Left colon (tissue), 2 donors: ENCODE measurements around the gene TOPORS. TPM values are rescaled to one million over a fixed set of nuclear protein-coding genes. Genes with fewer than 3 reads are reported as not detected.
A peak's percentile ranks its signal among the peaks of the same experiment; 100 is the strongest.
"Not testable (repeated sequence)": the region's sequence is repeated elsewhere in the genome, so short reads cannot be mapped to it uniquely, and the experiment has no call there.

Experiments
- ATAC-seq: fragments of 200-7000 bp; cut with Tn5 transposase; one replicate; pipeline ENCODE4 v1.9.1; 2020; ENCODE audit warnings: mild to moderate bottlenecking, moderate library complexity
- DNase-seq, 2 donors: peaks; one replicate each; pipeline ENCODE4 v3.0.0-alpha.2; 2020
- intact Hi-C, 2 donors: fragments of 100-400 bp; cut with DNase I in 1 of 2; cut with micrococcal nuclease in 1 of 2; formaldehyde crosslinking; loops; one replicate each; pipeline versions ENCODE4 v1.11.2 to v1.14.0; 2022; cut with DNase I, micrococcal nuclease
- total RNA-seq, 2 donors: library from RNA; stranded (reverse); fragmentation: NEBNext Ultra II Directional; extraction: Animal tissue kit (Norgen Biotek cat#: 25700); gene quantifications; one replicate each; pipeline ENCODE4 v1.2.1, GENCODE V29; 2021
- donor health status: DM: no; HTN: no; CAD: no.
- donor health status: DM: yes; HTN: yes; CAD: no.

The TOPORS gene
- total RNA-seq, 2 donors from 2014 or later: 12.3 to 15.3 TPM

DNA sequence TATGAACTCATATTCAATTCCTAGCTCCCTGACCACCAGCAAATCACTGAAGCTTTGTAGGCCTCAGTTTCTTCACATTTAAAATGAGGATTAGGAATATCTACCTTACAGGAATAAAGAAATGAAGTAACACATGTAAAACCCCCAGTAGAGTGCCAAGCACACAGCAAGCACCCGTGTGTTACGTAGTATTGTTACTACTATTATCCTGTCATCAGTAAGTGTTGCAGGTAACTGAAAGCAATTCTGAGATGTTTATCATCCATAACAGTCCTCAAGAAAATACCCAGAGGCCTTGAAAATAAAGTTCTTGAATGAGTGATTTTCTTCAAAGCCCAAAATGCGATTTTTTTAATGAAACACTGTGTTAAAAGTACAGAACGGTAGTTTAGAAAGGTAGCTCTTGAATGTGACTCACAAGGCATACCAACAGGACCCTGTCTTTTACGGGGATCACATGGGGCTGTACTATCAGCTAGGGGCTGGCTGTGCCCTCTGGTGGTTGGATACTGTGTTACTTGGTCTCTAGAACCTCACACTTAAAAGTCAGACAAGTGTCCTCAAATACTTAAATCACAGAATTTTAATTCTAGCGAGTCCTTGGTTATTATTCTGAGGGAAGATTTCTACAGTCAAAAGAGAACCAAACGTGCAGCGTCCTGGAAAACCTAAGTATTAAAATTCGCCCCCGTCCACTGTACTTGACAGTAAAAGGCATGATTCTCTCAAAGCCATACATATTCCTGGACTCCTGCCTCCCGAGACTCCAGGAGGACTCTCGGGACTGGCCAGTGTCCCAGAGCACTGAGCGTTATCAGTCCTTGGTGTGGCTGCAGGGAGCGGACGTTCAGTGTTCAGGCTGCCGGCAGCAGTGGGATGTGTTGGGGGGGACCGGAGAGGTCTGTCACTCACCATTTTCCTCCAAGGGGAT is 19.8 kb upstream of the TOPORS start:
- intact Hi-C loops: loop anchor here (5.0 to 10.0 kb wide), 3 partner anchors 50 to 197 kb away; partner anchors contain the start of gene ACO1 (in 1 of the 2)
- peak; percentile 90 for ATAC-seq
- DNase-seq: peak; percentile 72 to 77

DNA sequence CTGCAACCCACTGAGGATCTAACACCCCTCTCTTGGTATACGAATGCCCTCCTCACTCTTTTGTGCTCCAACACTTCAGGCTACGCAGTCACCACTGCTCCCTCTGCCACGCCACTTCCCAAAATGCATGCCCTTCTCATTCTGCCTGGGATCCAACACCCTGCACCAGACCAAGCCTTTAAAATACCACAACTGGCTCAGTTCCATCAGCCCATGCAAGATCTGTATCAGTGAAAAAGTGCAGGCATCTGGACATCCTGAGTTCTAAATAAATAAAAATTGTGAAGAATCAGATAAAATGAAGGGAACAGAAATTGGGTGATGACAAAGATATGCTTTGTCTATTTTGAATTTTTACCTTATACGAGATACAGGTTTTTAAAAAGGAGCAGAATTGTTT is 17.9 kb upstream of the TOPORS start:
- intact Hi-C loops: loop anchor here (5.0 to 10.0 kb wide), 3 partner anchors 48 to 195 kb away; partner anchors contain the start of gene ACO1 (in 1 of the 2)
- no peak for ATAC-seq
- DNase-seq: no peak

DNA sequence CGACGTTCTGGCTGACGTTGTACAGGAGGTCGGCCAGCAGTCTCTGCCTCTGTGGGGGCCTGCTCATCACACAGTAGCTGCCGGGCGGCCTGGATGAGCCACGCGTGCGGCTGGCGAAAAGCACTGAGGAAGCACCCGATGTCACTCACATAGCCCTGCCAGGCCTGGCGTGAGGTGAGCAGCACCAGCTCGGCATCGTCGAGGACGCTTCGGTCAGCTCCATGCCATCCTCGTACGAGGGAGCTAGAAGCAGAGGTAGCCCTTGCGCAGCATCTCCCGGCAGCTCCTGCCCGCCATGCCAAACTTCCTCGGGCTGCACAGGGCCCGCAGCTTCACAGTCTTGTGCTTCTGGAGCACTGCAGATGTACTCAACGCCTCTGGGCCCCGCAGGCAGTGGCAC is 14.4 kb upstream of the TOPORS start:
- intact Hi-C loops: no loop called here
- no peak for DNase-seq
- ATAC-seq: no peak

DNA sequence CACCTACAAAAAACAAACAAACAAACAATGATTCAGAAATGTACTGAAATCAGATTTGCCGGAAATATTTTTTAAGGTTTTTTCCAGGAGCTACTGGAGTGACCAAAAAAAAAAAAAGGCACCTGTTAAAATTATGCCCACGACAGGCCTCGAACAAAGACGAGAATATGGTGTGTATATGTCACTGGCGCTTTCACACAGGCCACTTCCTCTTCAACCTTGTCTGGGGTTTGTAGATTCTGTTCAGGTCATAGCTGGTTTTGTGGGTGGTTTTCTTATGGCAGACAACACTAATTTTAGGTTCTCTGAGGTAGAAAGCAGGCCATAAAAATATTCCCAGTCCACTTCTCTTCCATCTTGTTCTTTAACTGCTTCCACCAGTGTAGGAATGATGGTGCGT is 13.6 kb upstream of the TOPORS start:
- ATAC-seq: no peak
- no peak for DNase-seq
- intact Hi-C loops: no loop called here

DNA sequence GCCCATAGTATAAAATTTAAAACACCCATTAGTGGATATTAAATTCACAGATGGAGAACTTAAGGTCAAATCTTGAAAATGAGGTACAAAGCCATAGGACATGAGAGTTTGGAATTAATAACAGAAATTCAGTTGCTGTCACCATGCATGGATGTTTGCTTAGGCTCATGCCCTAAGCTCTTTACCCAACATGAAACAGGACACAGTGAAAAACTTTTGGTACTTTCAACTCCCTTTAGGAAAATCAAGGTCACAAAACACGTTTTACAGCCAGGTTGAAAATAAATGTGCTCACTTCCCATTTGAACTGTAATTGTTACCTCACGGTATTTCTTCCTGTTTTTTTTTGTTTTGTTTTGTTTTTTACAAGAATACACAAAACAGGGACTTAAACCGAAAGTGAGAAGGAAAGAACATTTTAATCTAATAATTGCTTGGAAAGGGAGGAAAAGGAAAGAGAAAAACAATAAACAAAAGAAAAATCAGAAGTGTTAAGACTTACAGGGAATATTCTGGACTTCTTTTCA is 6.1 kb upstream of the TOPORS start:
- intact Hi-C loops: no loop called here
- DNase-seq: no peak
- ATAC-seq: no peak

DNA sequence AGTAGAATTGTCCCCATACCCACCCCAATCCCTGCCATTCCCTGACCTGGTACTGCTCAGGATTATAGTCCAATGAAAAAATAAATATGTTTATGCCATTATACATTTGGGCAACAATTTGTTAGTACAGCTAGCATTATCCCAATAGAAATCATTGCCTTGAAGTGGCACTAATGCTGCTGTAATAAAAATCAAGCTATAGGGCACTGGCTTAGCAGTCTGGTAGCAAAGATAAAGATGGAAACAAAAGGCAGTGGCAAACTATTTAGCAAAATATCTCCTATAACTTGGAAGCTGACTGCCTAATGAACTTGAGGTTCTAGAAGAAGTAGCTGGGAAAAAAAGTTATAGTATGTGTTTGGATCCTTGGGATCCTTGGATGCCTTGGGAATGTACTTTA is 2.2 kb upstream of the TOPORS start:
- DNase-seq: no peak
- intact Hi-C loops: no loop called here
- no peak for ATAC-seq

DNA sequence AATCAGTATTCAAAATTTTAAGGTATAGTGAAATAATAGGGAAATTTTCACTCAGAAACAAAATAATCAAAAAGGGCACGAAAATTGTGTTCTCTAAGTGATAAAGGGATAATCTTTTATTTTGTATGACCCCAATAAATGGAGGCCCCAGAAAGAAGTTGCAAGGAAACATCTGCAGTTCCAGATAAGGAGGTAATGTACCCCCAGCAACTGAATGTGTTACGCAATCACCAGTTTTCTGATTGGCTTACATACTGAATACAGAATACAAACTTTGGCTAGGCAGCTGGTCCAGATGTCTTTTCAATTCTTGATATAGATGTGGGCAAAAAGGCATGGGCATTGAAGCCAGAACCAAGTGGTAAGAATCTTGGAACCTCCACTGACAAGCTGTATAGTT is 1.7 kb upstream of the TOPORS start:
- DNase-seq (no peak), ATAC-seq (no peak)
- intact Hi-C loops: no loop called here

DNA sequence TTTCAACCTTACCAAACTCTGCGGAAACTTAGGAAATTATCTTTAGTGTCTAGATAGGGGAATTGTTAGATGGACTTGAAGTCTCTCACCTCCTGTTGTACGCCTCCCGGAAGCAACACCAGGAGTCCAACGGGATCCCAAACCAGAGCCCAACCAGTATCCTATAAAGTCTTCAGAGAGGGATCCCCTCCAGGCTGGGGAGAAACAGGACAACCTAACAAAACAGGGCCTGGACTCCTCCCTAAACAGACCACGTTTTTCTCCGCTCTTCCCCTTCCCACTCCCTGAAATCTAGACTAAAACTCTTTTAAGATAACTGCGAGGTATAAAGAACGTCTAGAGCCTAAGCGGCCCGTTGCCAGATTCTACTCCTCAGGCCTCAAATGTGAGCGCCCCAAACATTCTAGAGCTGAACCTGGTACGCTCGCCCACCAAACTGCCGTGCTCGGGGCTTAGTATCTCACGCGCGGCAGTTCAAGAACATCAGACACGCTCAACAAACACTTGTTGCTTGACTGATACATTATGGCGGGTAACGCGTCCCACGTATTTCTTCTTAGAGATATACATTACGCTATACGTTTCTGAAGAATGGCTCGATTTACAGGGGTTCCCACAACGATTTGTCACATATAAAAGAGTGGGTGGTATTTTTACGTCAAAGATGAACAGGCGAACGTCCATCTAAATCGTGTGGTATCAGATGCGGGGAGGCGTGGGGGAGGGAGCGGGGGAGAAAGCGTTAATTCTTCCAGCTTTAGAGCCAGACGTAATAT is 922 bp downstream of the TOPORS start:
- ATAC-seq: peak; percentile 24
- peak; percentile 51 to 55 for DNase-seq
- intact Hi-C loops: no loop called here

DNA sequence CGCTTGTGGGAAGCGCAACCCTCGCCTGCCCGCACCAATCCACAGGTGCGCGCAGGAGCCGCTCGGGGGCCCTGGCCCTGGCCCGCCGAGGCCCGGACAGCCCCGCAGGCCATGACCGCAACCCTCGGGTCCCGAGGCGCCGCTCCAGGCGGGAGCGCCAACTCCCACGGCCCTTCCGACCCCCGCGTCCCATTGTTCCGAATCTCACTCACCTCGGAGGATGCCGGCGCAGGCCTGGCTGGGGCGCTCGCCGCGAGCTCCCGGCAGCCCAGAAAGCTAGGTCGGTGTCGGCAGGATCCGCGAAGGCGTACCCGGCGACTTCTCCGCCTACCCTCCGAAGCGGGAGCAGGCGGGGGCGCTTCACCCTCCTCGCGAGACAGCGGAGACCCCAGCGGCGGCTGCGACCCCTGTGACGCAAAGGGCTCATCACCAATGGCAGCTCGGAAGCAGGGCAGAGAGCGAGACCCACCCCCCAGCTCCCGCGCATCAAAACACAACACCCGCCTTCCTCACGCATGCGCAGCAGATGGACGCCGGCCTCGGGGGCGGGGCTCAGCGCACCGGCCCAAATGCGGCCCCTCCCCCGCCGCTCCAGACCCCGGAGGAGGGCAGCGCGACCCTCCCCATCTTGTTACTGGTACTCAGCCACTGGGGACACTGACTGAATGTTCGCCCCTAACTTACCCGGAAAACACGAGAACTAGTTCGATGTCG is 1.7 kb downstream of the TOPORS start:
- ATAC-seq: peak; percentile 76
- intact Hi-C loops: no loop called here
- DNase-seq: peak; percentile 92 to 93

DNA sequence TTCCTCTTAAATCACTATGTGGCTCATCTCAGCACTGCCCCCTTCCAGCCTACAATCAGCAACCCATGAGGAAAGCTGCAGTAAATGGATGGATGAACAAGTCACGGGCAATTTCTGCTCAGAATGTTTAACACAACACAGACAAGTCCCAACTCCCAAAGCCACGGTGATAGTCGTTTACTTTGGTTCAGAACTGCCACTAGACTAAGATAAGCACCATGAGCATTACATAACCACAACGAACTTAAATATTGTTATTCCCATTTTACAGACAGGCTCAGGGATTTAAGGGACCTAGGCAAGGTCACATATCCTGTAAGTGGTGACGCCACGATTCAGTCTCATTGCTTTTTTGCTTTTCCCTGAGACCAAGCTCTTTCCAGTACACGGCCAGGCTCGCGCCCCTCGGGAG is 2.2 kb downstream of the TOPORS start:
- DNase-seq: no peak
- intact Hi-C loops: no loop called here
- no peak for ATAC-seq

DNA sequence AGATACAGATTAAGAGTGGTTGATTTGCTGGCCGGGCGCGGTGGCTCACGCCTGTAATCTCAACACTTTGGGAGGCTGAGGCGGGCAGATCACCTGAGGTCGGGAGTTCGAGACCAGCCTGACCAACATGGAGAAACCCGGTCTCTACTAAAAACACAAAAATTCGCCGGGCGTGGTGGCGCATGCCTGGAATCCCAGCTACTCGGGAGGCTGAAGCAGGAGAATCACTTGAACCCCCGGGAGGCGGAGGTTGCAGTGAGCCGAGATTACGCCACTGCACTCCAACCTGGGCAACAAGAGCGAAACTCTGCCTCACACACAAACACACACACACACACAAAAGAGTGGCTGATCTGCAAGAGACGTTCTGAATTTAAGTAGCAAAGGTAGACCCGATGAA is 4.2 kb downstream of the TOPORS start:
- intact Hi-C loops, ATAC-seq, DNase-seq: not testable (repeated sequence)

DNA sequence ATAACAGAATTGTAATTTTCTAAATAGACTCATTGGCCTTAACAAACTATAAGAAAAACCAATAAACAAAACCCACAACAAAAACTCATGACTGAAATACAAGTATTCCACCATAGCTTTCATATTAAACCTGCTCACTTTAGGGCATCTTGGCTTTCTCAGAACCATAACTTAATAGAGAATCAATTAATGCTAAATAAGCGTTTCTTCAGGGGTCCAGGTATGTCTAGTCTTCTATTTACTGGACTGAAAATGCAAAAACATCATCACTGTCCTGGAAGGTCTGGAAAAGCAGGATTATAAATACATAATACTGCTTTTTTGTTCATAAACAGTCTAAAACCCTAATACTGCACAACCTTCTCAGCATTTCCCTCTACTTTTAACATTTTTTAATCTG is 6.5 kb downstream of the TOPORS start:
- intact Hi-C loops: no loop called here
- DNase-seq (no peak), ATAC-seq (no peak)

DNA sequence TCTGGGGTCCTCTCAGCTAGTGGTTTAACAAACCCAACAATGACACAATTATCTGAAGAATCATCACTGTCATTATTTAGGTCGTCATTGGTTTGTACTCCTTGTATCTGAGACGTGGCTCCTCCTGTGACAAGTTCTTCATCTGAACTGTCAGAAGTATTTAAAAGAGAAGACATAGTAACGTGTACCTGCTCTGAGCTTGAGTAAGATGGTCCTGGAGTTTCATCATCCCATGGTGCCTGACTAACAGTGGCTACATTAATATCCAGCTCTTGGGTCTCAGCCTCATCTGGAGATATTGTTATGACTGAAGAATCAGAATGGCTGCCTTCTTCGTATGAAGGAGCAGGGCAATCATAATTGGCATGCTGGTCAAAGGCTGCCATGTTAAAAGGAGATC is 9.3 kb downstream of the TOPORS start:
- no peak for DNase-seq
- intact Hi-C loops: no loop called here
- no peak for ATAC-seq

DNA sequence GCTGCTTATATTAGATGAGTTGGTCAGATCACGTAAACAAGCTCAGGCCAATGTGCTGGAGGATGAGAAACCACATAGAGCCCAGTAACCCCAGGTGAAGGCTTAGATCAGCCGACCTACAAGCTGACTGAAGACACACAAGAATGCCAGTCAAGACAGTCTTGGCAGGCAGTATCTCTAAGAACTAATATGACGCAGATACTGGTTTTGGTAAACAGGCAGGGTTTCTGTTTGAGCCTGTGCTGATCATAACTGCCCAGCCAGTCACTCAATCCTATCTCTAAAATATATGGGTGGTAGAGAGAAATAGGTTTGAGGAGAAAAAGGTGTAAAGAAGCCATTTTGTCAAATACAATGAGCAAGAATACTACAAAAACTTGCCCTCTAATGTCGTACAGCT is 18.6 kb downstream of the TOPORS start:
- no peak for ATAC-seq
- intact Hi-C loops: no loop called here
- no peak for DNase-seq

DNA sequence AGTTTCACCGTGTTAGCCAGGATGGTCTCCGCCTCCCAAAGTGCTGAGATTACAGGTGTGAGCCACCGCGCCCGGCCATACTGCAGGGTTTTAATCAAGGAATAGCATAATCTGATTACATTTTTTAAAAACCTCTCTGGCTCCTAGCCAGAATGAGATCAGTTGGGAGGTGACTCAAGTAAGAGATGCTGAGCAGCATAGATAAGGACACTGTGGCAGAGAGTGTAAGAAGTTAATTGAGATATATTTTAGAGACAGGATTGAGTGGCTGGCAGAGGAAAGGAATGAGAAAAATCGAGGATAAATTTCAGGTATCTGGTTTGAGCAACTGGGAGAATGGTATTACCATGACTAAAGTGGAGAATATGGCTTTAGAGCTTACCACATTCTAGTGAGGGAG is 19.1 kb downstream of the TOPORS start:
- no peak for DNase-seq
- no peak for ATAC-seq
- intact Hi-C loops: no loop called here

DNA sequence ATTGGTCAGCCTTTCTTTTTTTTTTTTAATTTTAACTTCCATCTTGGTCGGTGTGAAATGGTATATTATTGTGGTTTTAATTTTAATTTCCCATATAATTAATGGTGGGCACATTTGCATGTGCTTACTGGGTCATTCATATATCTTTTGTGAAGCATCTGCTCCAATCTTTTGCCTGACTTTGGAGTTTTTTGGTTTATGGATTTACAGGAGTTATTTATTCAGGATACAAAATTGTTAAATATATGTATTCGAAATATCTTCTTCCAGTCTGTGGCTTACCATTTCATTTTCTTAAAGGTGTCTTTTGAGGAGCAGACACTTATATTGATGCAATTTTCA is 25.7 kb downstream of the TOPORS start:
- no peak for DNase-seq
- intact Hi-C loops: no loop called here
- ATAC-seq: no peak

DNA sequence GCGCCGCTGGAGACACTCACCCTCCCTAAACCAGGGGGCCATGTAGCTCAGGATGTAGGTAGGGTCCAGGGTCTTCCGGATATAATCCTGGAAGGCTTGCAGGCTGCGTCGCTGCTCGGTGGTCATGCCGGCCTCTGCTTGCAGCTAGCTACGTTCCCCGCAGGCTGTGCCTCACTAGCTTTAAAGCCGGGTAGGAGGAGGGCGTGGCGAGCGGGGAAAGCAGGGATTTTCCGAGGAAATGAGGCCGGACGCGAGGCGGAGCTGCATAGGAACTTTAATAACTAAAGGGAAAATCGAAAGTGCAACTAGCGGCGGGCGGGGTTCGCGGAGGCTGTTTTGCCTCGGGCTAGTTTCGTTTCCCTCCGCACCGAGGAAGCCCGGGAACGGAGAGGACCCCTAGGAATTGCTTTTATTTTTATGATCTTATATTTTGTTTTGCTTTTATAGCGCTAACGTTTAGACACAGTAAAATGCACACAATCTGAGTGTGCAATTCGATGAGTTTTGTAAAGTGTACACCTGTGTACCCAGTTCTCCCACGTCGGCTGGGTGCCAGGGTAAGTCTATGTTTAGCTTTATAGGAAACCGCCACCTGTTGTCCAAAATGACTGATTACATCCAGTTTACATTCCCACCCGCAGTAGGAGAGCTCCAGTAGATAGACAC is 26.2 kb downstream of the TOPORS start, which contains the start of gene RIGI:
Gene RIGI (minus strand): TSS at position 156 of the 666 bp plus-strand sequence. CDS start 30 bp downstream, at position 126.
- peak; percentile 89 for ATAC-seq
- DNase-seq: peak; percentile 95 to 98
- intact Hi-C loops: no loop called here

DNA sequence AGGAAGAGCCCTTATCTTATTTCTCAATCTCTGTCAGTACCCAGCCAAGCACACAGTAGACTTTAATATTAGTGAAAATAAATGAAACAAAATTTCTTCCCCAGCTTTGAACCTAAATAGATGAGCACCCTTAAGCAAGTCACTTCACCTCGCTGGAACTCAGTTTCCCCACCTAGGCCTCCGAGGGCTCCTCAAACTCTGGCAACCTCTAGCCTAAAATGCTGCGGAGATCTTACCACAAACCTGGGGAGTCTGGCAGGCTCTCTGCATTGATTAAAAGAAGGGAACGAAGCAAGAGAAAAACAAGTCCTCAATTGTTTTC is 26.7 kb downstream of the TOPORS start:
- no peak for DNase-seq
- intact Hi-C loops: no loop called here
- ATAC-seq: no peak
